Prostate gland (tissue), 2 donors: ENCODE results near the gene STYK1.

Source experiments
- CTCF ChIP-seq, 4 experiments: fragments of 200-600 bp in 2 of 4; fragments of 450-650 bp in 2 of 4; sonication (generic) in 2 of 4; IDR thresholded peaks; 1 replicate in 3 of 4; 2 replicates in 1 of 4; pipeline ENCODE4 v1.5.1; 2016 to 2019; ENCODE audit warnings: antibody characterized with exemption in 4 of 4, mild to moderate bottlenecking in 2 of 4, moderate library complexity in 2 of 4
- POLR2AphosphoS5 ChIP-seq: sonication (generic); formaldehyde crosslinking; IDR thresholded peaks from one replicate; pipeline ENCODE4 v1.6.1; 2017; ENCODE audit warnings: antibody characterized with exemption

- TF ChIP-seq CTCF (IDR thresholded peaks at IDR 0.05) (no peak), POLR2AphosphoS5 (no peak)
Measured at GRCh38 chr12:10667581-10667980, 6.3 kb downstream of the STYK1 start.
